GM21717 (cell line): Measurements from ENCODE around the gene MIGA2.

Experiments
- ATAC-seq: cut with Tn5 transposase; IDR thresholded peaks from one replicate; pipeline ENCODE4 v1.9.1; 2021; ENCODE audit warnings: mild to moderate bottlenecking, moderate library complexity; ENCODE audit not compliant: unreplicated experiment

Gene MIGA2

GRCh38 chr9:129118799-129119198, 82.4 kb downstream of the MIGA2 start:
- ATAC-seq, result no peak

GRCh38 chr9:129121483-129121882, 85.1 kb downstream of the MIGA2 start:
- no peak for ATAC-seq
